Measurements from ENCODE around the gene SDHB.

The SDHB gene

DNA sequence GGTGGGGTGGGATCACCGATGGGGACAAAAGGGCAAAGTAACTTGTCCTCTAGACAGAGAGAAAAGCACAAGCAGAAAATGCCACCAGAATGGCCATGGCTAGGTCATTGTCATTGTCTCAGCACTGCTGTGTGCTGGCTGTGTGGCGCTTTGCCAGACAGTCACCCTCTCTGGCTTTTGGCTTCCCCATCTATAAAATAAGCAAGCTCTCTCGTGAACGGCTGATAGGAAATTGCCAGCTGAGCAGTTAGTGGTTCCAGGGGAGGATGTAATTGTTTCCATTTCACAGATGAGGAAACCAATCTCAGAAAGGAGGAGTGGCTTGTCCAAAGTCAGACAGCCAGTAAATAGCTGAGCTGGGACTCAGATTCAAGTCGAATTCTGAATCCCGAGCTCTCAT, 32.9 kb upstream of the SDHB start:
- H3K4me3 ChIP-seq (ENCODE audit: low read depth, low read length) = no peak overlapping the region
- no peak for DNase-seq (ENCODE audit: low read depth)
- TF ChIP-seq, protein P1, sequence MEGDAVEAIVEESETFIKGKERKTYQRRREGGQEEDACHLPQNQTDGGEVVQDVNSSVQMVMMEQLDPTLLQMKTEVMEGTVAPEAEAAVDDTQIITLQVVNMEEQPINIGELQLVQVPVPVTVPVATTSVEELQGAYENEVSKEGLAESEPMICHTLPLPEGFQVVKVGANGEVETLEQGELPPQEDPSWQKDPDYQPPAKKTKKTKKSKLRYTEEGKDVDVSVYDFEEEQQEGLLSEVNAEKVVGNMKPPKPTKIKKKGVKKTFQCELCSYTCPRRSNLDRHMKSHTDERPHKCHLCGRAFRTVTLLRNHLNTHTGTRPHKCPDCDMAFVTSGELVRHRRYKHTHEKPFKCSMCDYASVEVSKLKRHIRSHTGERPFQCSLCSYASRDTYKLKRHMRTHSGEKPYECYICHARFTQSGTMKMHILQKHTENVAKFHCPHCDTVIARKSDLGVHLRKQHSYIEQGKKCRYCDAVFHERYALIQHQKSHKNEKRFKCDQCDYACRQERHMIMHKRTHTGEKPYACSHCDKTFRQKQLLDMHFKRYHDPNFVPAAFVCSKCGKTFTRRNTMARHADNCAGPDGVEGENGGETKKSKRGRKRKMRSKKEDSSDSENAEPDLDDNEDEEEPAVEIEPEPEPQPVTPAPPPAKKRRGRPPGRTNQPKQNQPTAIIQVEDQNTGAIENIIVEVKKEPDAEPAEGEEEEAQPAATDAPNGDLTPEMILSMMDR (IDR thresholded peaks at IDR 0.05; ENCODE audit: low read depth, low read length, missing control alignments) = no peak

DNA sequence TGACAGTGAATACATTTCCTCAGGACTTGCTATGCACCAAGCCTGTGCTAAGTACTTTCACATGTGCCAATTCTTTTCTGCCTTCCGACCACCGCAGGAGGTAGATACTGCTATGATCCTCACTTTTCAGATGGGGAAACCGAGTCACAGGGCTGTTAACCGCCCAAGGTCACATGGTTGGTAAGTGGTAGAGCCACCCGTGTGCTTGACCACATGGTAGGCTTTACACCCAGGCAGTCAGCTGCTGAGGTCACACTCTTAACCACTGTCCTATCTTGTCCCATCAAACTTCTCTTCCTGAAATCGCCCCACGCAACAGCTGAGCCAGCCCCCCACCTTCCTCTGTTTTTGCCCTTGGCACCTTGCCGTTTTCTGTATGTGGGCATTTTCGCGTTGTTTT, 31.0 kb upstream of the SDHB start:
- no peak for DNase-seq (ENCODE audit: low read depth)
- TF ChIP-seq, protein P1 (IDR thresholded peaks at IDR 0.05; ENCODE audit: low read depth, low read length, missing control alignments) = no peak
- no peak overlapping the region for H3K4me3 ChIP-seq (ENCODE audit: low read depth, low read length)

GRCh38 chr1:17082761-17083160, 28.9 kb upstream of the SDHB start:
- TF ChIP-seq, protein P1 (IDR thresholded peaks at IDR 0.05; ENCODE audit: low read depth, low read length, missing control alignments) = no peak
- DNase-seq (ENCODE audit: low read depth) = no peak
- no peak overlapping the region for H3K4me3 ChIP-seq (ENCODE audit: low read depth, low read length)

DNA sequence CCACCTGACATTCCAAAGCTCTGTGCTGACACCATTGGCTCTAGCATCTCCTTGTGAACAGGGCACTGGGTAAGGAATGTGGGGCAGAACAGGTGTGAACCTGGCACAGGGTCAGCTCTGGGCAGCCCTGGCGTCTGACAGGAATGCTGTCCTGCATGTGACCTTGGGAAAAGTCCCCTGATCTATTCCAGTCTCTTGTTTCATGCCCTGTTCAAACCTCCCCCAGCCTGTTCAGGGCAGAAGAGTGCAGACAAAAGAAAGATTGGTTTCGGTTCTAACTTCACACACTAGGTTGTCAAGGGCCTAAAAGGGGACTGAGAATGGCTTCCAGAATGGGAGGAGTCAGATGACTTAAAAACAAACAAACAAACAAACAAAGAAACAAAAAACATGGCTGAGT, 27.6 kb upstream of the SDHB start:
- TF ChIP-seq, protein P1 (IDR thresholded peaks at IDR 0.05; ENCODE audit: low read depth, low read length, missing control alignments) = no peak

GRCh38 chr1:17080880-17081279, 27.0 kb upstream of the SDHB start:
- TF ChIP-seq, protein P1 (IDR thresholded peaks at IDR 0.05; ENCODE audit: low read depth, low read length, missing control alignments) = no peak
- H3K4me3 ChIP-seq (ENCODE audit: low read depth, low read length) = no peak overlapping the region
- DNase-seq (ENCODE audit: low read depth) = no peak

More for the DNA sequence above, 27.6 kb upstream of the SDHB start:
- DNase-seq (ENCODE audit: low read depth) = no peak
- no peak overlapping the region for H3K4me3 ChIP-seq (ENCODE audit: low read depth, low read length)

DNA sequence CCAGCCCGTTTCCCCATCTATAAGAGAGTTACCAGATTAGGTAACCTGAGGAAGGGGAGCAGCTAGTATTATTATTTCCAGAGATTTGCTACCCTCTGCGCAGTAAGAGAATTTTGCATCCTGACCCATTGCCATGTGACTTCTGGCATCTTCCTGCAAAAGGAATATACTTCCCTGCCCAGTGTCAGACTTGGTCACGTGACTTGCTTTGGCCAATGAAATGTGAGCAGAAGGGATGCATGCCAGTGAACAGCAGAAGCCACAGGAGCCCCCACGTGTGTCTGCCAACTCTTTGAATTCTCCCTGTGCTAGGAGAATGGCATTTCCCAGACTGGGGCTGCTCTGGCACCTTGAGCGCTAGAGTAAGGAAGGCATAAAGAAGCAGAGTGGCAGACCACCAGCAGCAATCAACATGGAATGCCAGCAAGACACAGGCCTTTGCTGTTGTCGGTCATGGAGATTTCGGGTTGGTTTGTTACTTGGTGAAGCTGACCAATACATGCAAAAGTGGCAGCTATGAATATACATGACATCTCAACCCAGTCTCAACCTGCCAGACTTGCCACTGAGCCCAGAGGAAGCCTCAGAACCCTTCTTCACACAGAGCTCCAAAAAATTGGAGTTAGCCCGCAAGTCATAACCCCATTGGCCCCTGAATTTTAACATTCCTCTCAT, 26.4 kb upstream of the SDHB start:
- no peak overlapping the region for H3K4me3 ChIP-seq (ENCODE audit: low read depth, low read length)
- TF ChIP-seq, protein P1 (IDR thresholded peaks at IDR 0.05; ENCODE audit: low read depth, low read length, missing control alignments) = no peak
- no peak for DNase-seq (ENCODE audit: low read depth)
